HepG2 (cell line): Measurements from ENCODE around the gene CBLC. TPM values are rescaled to one million over a fixed set of nuclear protein-coding genes. Genes with fewer than 3 reads are reported as not detected.

ENCODE experiments used
- FOXA3 ChIP-seq: IDR thresholded peaks from 2 replicates; pipeline ENCODE4 v1.6.1; 2016; ENCODE audit warnings: missing genetic modification reagents, missing compliant biosample characterization
- PAXIP1 ChIP-seq: sonication (generic); formaldehyde crosslinking; conservative IDR thresholded peaks from 2 replicates; pipeline ENCODE4 v1.4.0; 2020; ENCODE audit warnings: mild to moderate bottlenecking, missing genetic modification reagents, moderate library complexity
- ZHX1 ChIP-seq: sonication (generic); formaldehyde crosslinking; IDR thresholded peaks from 2 replicates; pipeline ENCODE4 v1.8.1; 2022; ENCODE audit warnings: low read depth, mild to moderate bottlenecking, missing genetic modification reagents
- ZNF121 ChIP-seq: sonication (generic); formaldehyde crosslinking; IDR thresholded peaks from 2 replicates; pipeline ENCODE4 v1.5.0; 2020; ENCODE audit warnings: mild to moderate bottlenecking, missing genetic modification reagents
- ZNF570 ChIP-seq: sonication (generic); formaldehyde crosslinking; IDR thresholded peaks from 2 replicates; pipeline ENCODE4 v1.4.0; 2020; ENCODE audit warnings: mild to moderate bottlenecking, missing genetic modification reagents, borderline replicate concordance
- polyA plus RNA-seq, 8 experiments: library from polyadenylated mRNA; depleted of rRNA in 3 of 8; stranded (reverse) in 7 of 8; unstranded in 1 of 8; fragments of >200 nt; fragmentation: Illumina TruSeq in 4 of 8; extraction: Trizol in 4 of 8; gene quantifications; 2 replicates each; pipeline versions ENCODE4 v1.2.1 to v1.2.3, GENCODE V29; 2011 to 2016; ENCODE audit warnings: low read depth in 4 of 8, missing spikeins in 1 of 8, mixed read lengths in 1 of 8; ENCODE audit not compliant: insufficient read depth in 1 of 8
- total RNA-seq, 5 experiments: library from RNA; depleted of rRNA; stranded (reverse); fragments of >200 nt; fragmentation: Illumina TruSeq; extraction: Trizol; gene quantifications; 2 replicates each; pipeline ENCODE4 v1.2.3, GENCODE V29; 2016; ENCODE audit warnings: low read depth in 1 of 5

Gene CBLC
- total and polyA plus RNA-seq, 2 of the 13 experiments (the other 11 are each of a cell fraction or from before 2014, with no cell fraction given): 1.8 to 2.6 TPM

GRCh38 chr19:44765949-44766335 lies 11.7 kb upstream of the CBLC start (continued):
- TF ChIP-seq PAXIP1 (CRISPR knock-in tag) (no peak), ZNF121 (peak; percentile 91), ZHX1 (CRISPR knock-in tag) (0 out of 2 replicates have a peak, but pooled peaks have one; percentile 13), FOXA3 (CRISPR knock-in tag) (no peak), ZNF570 (CRISPR knock-in tag) (no peak)
- TF ChIP-seq, all 625 proteins: peak for 5
